ENCODE measurements around the gene LGR6.

LGR6 gene

DNA sequence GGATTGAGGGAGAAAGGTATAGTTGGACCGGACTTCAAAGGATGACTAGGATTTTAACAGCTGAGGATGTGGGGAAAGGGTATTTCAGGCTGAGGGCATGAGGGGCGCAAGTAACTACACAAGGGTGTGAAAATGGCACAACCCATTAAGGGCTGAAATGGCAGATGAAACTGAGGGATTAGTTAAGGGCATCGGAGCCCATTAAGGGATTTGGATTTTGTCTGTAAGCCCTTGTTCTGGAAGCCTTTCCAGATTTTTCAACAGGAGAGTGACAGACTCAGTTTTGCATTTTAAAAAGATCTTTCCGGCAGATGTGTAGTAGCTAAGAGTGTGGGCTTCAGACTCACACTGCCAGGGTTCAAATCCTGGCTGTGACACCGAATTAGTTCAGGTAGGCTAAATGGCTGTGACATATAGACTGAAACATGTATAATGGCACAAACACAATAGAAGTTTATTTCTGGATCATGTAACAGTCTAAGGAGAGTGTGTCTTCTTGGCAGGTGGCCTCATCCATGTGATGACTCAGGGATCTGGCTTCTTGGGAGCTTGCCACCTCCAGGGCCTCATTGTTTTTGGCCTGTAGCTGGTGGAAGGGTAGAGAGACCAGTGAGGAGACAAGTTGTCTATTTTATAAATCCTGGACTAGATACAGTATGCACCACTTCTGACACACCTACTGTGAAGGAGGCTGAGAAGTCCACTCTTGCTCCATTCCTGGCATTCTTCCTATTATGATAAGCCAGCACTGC is 98.5 kb downstream of the LGR6 start:
- no peak for DNase-seq (ENCODE audit: low spot score)

GRCh38 chr1:202292773-202293172 is 99.2 kb downstream of the LGR6 start:
- DNase-seq (ENCODE audit: low spot score): no peak

- DNase-seq (ENCODE audit: low spot score): no peak
Observed at GRCh38 chr1:202293569-202293968, 100.0 kb downstream of the LGR6 start.

DNA sequence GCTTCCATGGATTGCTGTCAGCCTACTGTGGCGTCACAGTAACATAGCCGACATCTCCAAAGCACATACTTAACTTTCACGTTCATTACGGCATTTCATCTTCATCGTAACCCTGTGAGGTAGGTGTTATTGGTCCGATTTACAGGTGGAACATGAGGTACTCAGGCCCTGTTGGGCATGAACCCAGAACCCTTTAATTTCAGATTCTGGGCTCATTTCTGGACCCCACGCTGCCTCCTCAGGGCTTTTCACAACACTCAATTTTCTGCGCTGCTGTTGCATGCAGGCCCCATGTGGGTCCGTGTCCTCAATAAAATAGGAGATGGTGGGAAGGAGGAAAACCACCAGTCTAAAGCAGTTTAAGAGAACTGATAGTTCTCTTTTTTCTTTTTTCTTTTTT is 108.6 kb downstream of the LGR6 start:
- no peak for DNase-seq (ENCODE audit: low spot score)

DNA sequence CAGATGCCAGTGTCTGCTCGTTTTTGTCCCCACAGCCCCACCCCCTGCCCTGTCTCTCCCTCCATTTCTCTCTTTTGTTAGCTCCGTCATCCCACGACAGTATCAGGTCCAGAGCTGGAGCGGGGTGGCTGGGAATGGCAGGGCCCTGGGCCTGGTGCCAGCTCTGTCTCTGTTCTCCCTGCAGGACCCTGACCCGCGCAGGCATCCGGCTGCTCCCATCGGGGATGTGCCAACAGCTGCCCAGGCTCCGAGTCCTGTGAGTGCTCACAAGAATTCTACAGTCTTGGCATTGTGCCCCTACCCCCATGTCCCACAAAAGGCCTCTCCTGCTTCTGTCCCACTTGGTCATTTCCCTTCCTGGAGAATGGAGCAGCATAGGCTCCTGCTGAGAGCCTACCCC is 110.8 kb downstream of the LGR6 start:
- no peak for DNase-seq (ENCODE audit: low spot score)

- no peak for DNase-seq (ENCODE audit: low spot score)
Observed at GRCh38 chr1:202305168-202305567, 111.6 kb downstream of the LGR6 start.

DNA sequence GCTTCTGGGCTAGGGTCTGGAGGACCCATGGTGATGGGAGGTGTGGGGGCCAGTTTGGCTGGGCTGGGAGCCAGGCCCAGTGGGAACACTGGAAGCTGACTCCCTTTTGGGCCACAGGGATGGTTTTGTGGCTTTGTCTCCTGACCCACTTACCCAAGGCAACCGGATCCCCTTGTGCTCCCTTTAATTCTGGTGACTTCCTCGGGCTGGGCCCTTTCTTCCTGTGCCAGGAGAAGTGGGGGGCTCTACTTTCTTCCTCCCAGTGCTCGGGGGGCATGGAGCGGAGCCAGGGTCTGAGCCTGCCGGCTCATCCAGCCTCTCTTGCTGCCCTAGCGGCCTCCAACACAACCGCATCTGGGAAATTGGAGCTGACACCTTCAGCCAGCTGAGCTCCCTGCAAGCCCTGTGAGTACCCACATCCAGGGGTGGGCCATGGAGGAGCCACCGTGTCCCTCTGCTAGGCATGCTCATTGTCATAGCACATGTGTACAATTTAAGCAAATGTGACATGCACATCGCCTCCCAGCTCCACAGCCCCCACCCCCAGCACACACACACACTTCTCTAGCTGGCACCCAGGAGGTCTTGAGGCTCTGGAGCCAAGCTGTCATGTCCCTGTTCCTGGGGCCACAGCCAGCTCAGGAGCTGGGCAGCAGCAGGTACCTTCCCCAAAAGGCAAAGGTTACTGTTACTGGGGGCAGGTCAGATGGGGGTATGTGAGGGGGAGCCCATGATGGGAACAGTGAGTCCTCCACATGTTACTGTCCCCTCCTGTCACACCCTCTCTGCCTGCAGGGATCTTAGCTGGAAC is 113.1 kb downstream of the LGR6 start:
- DNase-seq (ENCODE audit: low spot score): no peak

- DNase-seq (ENCODE audit: low spot score): no peak
Observed at GRCh38 chr1:202310071-202310725, 116.6 kb downstream of the LGR6 start.

DNA sequence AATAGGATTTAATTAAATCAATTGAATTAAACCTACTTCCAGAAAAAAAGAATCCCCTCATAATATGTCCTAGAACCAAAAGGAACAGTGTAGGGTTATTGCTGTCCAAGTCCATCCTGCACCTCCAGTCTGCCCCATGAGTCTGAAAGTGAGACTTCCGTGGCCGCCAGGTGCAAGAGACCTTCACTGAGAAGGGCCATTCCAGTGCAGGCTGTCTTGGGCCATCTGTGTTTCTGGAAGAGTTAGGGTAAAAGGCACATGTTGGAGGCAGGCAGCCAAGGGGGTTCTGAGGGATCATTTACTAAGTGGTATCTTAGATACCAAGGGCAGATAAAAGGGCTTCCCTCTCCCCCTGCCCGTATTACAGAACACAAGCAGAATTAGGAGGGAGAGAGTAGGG is 117.1 kb downstream of the LGR6 start:
- no peak for DNase-seq (ENCODE audit: low spot score)

DNA sequence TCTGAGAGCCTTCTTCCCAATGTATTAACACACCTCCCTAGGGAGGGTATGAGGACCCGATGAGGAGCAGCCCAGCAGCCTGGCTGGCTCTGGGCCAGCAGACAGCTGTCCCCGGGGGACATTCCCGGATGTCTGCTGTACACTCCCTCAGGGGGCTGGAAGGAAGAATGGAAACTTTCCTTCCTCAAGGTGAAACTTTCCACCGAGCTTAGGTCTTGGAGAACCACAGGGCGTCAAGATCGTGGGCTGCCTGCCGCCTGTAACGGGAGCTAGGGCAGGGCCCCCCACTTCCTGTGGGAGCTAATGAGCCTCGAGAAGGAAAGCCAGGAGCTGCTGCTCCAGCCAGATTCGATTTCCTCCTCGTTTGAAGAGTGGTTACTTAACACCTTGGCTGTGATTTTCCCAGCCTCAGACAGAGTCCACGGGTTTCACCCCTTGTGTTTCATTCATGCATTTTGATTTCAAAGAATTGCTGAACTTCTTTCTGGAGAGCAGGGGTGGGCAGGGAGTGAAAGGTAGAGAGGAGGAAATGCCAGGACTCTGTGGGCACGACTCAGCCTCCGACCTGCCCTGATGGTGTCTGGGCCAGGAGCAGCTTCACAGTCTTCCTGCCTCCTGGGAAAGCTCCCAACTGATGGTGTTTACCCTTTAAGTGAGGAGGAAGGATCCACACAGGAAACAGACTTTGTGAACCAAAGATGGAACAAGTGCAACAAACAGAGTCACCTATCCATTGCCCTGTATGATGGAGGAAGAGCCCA is 118.5 kb downstream of the LGR6 start:
- DNase-seq (ENCODE audit: low spot score): no peak

DNA sequence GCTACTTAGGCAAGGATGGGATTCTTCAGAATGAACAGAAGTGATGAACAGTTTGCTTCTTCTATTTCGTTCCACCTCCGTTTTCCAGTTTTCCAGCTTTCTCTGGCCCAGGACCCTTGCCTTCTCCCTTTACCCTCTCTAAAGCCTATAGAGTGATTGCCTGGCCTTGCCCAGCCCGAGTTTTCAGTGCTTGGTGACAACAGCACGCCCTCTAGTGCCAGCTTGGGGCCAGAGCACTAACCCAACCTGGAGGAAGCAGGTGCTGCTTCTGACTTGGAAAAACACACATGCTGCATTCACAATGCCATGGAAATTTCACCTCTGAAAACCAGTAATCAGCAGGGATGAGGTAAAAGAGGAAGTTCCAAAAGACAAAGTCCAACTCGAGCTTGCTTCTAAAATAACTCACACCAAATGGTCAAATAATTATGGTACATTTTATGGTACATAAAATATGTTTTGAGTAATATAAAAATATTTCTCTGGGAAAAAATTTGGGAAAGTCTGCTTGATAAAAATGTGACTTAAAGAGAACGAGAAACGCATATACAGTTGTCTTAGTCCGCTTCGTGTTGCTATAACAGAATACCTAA is 122.1 kb downstream of the LGR6 start:
- peak; percentile 84 for DNase-seq (ENCODE audit: low spot score)

DNA sequence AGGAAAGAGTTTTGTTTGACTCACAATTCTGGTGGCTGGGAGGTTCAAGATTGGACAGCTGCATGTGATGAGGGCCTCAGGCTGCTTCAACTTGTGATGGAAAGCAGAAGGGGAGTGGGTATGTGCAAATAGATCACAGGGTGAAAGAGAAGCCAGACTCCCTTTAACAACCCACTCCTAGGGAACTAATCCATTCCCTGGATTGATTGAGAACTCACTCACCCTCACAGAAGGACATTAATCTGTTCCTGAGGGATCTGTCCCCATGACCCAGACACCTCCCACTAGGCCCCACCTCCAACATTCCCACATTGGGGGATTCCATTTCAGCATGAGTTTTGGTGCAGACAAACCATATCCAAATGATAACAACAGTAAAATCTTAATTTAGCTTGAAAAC is 122.6 kb downstream of the LGR6 start:
- DNase-seq (ENCODE audit: low spot score): no peak

GRCh38 chr1:202317941-202318925 is 124.6 kb downstream of the LGR6 start:
- no peak for DNase-seq (ENCODE audit: low spot score)

GRCh38 chr1:202319381-202320080 is 125.9 kb downstream of the LGR6 start:
- no peak for DNase-seq (ENCODE audit: low spot score)

DNA sequence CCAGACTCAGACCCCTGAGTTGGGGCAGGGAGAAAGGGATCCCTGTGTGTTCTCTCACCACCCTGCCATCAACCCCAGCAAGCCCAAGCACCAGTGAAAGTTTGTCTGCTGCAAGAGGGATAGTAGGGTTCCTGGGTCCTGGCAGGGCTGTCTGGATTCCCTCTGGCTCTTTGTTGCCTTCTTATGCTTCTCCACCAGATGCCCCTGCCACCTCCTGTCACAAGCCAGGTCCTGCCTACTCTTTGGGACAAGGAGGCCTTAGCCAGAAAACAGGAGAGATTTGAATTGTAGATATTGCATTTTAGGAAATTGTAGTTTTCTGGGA is 126.4 kb downstream of the LGR6 start:
- no peak for DNase-seq (ENCODE audit: low spot score)

DNA sequence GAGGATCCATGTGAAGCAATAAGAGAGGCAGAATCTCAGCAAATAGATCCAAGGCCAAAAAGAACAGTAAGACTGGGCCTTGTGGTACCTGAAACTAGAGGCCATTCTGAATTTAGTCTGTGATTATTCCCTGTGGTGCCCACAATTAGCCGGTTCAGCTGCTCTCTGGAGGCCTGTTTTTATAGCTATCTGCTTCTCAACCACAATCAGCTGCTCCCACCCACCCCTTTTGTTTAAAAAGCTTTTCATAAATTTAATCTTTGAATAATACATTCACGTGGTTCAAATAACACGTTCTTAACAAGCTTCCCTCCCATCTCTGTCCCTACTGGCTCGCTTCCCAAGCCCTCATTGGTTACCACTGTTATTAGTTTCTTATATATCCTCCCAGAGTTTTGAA is 130.1 kb downstream of the LGR6 start:
- no peak for DNase-seq (ENCODE audit: low spot score)

DNA sequence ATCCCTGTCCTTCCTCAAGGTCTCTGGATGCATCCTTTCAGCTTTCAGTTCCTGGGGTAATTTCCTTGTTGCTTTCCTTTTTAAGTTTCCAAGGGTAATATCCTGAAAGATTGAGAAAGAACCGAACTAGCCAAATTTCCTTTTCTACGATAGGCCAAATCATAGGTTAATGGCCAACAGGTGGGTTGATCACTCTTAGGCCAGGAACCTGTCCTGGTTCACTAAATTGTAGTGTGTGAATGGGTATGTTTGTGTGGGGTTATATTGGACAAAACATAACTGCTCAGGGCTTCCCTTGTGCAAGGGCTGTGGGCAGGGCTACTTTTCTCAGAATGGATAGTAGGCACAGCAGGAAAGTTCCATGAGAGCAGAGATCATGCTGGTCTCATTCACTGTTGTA is 131.0 kb downstream of the LGR6 start:
- no peak for DNase-seq (ENCODE audit: low spot score)

DNA sequence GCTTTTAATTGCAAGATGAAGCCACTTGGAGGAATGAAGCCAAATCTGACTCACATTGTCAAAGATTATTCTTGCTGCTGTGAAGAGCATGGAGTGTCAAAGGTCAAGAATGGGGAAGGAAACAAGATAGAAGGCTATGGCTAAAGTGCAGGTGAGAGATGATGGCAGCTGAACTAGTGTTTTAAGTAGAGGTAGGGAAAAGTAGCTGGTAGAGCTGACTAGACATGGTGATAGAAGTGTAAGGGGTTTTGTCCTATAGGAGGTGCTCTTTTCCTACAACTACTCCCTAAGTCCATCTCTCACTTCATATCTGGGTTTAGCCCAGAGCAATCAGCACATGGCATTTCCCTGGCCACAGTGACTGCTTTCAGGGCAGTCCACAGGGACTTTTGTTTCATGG is 136.3 kb downstream of the LGR6 start:
- DNase-seq (ENCODE audit: low spot score): no peak

GRCh38 chr1:202333861-202334260 is 140.3 kb downstream of the LGR6 start:
- no peak for DNase-seq (ENCODE audit: low spot score)

DNA sequence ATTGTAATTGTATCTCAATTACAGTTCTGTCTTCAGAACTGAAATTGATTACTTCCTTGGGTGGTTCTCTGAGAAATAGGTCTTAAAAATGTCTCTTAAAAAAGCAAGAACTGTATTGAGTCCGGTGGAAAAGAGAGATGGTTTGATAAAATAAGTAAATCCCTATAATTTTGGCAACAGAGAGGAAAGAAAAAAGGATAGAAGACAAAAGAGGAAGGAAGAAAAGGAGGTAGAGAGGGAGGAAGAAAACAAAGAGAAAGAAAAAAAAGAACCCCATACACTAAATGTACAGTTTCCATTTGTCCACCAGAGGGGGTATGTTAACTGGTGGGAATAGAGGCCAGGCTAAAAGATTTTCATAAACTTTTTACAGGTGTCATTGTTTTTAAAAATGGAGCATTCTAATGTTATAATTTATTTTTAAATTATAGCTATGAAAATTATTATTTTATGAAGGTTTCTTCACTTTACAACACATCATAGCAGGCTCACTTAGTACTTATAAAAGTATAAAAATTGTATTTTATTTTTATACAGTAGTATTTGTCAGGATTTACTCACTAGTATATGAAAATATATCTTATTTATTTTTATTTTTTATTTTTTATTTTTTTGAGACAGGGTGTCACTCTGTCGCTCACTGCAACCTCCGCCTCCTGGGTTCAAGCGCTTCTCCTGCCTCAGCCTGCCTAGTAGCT is 150.2 kb downstream of the LGR6 start:
- DNase-seq (ENCODE audit: low spot score): no peak
